GM21576 (cell line): ENCODE measurements around the gene ABCF3.

Experiments used
- ATAC-seq: cut with Tn5 transposase; IDR thresholded peaks from one replicate; pipeline ENCODE4 v1.9.1; 2021; ENCODE audit warnings: mild to moderate bottlenecking, moderate library complexity; ENCODE audit not compliant: unreplicated experiment

ABCF3 gene

DNA sequence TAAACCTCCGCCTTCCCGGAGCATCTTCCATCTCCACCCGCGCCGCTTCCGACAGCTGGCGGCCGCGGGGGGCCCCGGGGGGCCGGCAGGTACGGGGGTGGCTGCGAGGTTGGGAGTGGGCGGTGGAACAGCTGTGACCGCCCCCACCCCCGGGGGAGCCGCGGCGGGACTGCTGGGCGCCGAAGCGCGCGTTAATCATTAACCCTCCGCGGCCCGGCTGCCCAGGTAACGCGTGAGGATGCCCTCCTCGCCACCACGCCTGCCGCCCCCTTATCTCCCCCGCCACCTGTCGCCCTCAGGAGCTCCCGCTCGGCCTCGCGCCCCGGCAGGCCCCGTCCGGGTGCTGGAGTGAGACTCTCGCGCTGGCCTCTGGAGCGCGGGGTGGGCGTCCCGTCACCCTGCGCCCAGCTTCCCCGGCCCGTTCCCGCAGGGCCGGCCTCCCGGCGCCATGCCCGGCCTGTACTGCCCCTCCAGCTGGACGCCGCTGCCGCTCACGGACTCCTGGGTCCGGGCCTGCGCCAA is 44.1 kb downstream of the ABCF3 start:
- no peak for ATAC-seq

DNA sequence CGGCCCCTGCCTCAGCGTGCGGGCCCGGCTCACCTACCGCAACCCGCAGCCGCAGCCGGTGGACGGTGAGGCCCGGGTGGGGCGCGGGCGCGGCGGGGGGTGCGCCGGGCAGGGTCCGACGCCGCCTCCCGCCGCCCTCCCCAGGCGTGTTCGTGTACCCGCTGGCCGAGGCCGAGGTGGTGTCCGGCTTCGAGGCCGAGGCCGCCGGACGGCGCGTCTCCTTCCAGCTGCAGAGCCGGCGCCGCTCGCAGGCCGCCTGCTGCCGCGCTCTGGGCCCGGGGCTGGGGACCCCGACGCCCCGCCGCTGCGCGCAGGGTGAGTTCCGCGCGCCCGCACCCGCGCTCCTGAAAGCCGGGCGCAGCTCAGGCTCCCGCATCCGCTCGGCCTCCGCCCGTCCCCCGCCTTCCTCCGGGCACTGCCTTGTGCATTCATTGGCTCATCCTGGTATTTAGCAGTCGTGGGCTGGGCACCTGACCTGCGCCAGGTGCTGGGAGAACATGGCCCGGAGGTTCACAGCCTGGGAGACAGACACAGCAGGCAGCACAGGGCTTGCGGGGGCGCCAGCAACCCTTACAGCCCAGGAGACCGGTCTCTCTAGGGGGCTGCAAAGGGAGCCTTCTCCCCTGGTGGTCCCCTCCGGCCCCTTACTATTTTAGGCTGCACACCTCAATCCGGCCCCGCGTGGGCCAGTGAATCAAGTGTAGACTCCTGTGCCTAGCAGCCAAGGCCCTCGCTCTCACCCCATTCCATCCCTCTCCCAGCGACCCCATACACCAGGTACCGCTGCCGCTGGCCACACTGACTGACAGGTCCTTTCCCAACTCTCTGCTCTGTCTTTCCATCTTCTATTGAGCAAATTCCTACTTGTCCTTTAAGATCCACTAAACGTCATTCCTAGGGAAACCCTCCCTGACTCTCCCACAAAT is 44.9 kb downstream of the ABCF3 start:
- no peak for ATAC-seq

DNA sequence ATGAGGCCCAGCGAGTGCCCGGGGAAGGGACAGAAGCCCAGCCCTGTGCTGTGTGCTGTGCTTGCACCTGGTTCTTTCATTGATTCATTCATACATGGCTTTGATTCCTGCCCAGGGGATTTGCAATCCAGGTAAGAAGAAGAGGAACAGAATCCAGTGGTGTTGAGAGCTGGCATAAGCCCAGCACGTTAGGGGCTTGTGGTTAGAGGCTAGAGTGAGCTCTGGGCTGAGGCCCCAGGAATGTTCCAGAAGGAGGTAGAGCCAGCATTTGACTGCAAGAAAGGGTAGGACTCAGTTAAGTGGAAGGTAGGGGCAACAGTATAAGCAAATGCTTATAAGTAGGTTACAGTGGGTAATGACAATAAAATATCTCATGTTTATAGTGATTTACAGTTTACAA is 45.7 kb downstream of the ABCF3 start:
- ATAC-seq = no peak

DNA sequence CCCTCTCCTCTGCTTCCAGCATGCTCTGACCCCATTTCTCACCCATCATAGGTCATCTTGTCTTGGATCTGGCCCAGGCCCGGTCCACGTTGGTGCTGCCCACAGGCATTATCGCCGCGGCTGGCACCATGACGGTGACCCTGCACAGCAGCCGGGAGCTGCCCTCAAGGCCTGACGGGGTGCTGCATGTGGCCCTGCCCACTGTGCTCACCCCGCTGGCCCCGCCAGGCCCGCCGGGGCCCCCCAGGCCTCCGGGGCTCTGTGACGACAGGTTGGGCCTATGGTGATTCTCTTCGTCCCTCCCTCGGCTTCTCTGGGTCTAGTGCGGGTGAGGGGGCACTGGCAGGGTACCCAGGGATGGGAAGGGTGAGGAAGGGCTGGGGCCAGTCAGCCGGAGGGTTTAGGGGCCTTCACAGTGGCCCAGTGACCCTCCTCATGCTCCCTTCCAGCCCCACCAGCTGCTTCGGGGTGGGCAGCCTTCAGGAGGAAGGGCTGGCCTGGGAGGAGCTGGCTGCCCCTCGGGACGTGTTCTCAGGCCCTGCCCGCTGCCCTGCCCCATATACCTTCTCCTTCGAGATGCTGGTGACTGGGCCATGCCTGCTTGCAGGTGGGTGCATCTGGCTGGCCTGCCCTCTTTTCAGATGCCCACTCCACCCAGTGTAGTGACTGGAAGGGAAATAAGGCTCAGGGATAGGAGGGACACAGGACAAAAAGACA is 47.3 kb downstream of the ABCF3 start:
- no peak for ATAC-seq

DNA sequence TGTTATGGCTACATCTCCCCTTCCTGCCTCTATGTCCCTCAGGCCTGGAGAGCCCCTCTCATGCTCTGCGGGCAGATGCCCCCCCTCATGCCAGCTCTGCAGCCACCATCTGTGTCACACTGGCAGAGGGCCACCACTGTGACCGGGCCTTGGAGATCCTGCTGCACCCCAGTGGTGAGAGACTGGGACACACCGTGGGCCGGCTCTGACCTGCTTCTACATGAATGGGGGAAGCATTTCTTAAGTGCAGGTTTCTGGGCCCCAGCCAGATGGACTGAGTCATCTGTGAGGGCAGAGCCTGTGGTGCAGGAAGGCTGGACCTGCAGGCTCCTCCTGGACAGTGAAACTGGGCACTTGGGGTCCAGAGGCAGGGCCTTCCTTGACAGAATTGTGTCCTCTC is 48.2 kb downstream of the ABCF3 start:
- no peak for ATAC-seq

DNA sequence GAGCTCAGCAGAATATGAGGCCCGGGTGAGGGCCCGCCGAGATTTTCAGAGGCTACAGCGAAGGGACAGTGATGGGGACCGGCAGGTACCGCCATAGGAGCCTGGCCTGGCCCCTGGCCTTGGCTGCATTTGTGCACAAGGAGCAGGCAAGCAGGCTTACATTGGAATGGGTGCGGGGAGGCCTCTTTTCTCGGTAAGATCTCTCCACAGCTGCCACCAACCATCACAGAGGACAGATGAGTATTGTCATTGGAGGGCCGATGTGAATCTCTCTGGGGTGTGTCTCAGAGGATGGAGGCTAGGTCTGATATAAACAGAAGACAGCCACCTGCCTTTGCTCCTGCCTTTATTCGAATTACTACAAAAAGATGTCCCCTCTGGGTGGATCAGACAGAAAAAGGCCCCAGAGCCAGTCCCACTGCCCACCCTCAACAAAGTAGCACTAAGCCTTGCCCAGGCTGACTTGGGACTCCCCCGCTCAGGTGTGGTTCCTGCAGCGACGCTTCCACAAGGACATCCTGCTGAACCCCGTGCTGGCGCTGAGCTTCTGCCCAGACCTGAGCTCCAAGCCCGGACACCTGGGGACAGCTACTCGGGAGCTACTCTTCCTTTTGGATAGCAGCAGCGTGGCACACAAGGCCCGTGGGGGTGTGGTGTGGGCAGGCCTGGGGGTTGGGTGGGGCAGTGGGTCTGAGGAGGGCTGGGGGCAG is 48.8 kb downstream of the ABCF3 start:
- ATAC-seq = no peak

DNA sequence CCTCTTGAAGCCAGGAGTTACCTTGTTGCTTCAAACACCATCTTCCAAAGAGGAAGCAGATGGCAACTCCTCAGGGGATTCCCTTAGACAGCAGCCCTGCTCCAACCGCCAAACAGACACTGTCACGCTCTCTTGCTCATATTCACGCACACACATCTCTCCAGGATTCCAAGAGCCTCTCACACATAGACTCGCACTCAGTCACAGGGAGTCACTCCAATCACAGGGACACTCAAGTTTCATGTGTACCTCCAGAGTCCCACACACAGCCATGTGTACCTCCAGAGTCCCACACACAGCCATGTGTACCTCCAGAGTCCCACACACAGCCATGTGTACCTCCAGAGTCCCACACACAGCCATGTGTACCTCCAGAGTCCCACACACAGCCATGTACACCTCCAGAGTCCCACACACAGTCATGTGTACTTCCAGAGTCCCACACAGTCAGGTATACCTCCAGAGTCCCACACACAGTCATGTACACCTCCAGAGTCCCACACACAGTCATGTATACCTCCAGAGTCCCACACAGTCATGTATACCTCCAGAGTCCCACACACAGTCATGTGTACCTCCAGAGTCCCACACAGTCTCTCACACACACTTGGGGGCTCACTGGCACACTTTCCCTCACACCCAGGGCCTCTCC is 49.5 kb downstream of the ABCF3 start:
- ATAC-seq = no peak

DNA sequence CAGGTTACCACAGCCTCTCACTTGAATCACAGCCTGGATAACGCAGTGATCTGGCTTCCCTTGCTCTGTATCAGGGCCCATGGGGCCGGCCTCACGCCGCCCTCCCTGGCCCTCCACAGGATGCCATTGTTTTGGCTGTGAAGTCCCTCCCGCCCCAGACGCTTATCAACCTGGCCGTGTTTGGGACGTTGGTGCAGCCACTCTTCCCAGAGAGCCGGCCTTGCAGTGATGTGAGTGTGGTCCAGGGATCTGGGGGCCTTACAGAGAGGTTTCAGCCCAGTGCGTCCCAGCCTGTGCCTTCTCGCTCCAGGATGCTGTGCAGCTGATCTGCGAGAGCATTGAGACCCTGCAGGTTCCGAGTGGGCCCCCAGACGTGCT is 50.0 kb downstream of the ABCF3 start:
- ATAC-seq = no peak

DNA sequence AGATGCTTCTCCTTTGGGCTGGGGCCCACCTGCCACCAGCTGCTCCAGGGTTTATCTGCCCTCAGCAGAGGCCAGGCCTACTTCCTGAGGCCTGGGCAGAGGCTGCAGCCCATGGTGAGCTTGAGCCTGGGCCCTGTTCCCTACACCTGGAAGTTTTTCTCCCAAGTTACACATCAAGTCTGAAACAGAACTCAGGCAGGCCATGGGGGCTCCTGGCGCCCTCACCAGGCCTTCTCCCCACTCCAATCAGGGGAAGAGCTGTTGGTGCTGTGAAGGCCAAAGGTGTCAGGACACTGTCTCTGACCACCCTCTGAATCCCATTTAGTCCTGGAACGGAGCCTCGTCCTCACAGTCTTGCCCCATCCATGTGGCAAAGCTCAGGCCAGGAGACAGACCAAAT is 50.6 kb downstream of the ABCF3 start:
- no peak for ATAC-seq

DNA sequence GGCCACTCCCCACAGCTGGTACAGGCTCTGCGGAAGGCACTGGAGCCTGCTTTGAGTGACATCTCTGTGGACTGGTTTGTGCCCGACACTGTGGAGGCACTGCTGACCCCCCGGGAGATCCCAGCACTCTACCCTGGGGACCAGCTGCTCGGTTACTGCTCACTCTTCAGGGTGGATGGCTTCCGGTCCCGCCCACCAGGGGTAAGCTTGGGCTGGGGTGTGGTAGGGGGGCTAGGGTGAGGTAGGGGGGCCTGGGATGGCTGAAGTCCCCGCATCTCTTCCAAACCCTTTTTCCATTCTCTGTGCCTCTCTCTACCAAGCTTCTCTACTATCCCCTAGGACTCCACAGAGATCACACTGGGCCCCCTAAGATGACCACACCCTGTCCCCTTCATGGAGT is 51.2 kb downstream of the ABCF3 start:
- ATAC-seq = no peak

DNA sequence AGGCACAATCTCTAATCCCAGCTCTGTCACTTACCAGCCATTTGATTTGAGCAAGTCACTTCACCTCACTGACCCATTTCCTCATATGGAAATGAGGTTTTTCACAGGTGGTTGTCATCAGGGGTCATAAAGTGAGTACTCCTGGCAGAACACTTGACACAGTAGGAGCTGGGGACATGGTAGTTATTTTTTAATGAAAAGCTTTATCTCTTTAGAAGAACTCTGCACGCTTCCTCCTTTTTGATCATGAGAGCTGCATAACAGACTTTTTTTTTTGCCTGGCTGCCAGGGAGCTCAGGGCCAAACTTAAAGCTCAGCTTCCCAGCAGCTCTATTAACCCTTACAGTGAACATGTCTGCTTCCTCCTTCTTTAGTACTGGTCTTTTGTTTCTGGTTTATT is 51.8 kb downstream of the ABCF3 start:
- ATAC-seq = no peak

DNA sequence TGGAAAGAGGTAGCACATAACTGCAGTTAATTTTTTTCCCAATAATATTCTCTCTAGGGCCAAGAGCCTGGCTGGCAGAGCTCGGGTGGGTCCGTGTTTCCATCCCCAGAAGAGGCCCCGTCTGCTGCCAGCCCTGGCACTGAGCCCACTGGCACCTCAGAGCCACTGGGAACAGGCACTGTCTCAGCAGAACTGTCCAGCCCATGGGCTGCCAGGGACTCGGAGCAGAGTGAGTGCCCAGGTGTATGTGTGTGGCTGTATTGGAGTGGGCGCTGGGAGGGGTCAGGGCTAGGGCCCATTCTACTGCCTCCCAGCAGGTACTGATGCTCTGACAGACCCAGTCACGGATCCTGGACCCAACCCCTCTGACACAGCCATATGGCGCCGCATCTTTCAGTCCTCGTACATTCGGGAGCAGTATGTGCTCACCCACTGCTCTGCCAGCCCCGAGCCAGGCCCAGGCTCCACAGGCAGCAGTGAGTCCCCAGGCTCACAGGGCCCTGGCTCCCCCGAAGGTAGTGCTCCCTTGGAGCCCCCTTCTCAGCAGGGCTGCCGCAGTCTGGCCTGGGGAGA is 52.3 kb downstream of the ABCF3 start:
- no peak for ATAC-seq

DNA sequence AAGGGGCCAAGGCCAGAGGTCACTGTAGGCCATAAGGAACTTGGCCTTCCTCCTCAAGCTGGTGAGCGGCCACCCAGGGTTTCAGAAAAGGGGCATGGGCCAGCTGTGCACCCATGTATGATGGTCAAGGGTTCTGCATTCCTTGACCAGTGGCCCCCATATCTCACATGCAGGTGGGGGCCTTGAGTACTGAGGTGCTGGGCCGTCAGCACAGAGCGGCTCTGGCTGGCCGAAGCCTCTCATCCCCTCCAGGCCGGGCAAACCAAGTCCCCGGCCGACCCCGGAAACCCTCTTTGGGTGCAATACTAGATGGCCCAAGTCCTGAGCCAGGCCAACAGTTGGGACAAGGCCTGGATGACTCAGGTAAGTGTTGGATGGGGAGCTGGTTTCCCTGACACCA is 53.2 kb downstream of the ABCF3 start:
- no peak for ATAC-seq

DNA sequence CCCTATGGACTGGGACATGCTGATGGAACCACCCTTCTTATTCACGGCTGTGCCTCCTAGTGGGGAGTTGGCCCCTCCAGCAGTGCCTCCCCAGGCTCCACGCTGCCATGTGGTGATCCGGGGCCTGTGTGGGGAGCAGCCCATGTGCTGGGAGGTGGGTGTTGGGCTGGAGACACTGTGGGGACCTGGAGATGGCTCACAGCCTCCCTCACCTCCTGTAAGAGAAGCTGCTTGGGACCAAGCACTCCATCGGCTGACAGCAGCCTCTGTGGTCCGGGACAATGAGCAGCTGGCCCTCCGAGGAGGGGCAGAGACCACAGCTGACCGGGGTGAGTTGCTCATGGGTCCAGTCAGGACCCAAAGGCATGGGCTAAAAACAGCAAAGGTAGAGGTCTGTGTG is 53.7 kb downstream of the ABCF3 start:
- ATAC-seq = no peak

DNA sequence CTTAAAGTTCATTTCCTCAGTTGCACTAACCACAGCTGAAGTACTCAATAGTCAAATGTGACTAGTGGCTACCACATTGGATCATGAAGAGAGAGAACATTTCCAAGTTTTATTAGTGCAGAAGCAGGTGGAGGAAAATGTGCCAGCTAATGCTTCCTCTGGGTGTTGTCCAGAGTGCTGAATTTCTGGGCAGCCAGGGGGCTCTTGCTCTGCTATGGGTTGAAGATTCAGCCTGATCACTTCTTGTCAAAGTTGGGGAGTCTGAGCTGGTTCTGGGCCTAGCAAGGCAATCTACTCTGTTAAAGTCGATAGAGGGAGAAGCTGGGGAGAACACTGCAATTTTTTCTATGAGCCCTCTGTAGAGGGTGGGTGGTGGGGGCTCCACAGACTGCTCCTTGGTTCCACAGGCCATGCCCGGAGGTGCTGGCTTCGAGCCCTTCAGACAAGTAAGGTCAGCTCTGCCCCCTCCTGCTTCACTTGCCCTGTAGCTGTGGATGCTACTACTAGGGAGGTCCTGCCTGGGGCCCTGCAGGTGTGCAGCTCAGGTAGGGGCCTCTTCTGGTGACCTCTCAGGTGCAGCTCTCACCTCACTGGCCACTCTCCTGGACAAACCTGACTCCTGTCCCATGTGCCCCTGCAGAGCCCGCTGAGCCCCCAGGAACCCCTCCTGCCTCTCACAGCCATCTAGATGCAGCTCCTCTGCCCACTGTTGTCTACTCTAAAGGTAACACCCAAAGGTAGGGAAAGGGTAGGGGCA is 54.6 kb downstream of the ABCF3 start:
- no peak for ATAC-seq

DNA sequence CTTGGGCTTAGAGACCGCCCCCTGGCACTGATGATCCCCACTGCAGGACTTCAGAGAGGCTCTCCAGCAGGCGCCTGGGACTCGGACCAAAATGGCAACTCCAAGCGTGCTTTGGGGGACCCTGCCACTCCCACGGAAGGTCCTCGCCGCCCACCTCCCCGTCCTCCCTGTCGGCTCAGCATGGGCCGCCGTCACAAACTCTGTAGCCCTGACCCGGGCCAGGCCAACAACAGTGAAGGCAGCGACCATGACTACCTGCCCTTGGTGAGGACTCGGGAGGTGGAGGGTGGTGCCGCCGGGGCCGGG is 55.1 kb downstream of the ABCF3 start:
- no peak for ATAC-seq

DNA sequence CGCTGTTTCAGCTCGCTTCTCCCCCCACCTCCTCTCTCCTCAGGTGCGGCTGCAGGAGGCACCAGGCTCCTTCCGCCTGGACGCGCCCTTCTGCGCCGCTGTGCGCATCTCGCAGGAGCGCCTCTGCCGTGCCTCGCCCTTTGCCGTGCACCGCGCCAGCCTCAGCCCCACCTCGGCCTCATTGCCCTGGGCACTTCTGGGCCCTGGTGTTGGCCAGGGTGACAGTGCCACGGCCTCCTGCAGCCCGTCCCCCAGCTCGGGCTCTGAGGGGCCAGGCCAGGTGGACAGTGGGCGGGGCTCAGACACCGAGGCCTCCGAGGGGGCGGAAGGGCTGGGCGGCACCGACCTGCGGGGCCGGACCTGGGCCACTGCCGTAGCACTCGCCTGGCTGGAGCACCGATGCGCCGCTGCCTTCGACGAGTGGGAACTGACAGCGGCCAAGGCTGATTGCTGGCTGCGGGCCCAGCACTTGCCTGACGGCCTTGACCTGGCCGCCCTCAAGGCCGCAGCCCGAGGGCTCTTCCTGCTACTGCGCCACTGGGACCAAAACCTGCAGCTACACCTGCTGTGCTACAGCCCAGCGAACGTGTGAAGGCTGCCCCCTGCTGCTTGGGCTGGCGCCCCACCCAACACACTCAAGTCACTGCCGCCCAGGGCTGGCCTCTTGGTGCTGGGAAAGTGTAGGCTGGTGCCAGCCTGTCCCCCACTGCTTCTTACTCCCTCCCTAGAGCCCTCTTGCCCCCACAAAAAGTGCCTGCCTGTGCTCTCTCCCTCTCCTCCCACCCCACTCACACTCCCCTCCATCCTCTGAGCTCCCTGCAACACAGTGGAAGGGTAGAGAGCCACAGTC is 55.7 kb downstream of the ABCF3 start:
- no peak for ATAC-seq

DNA sequence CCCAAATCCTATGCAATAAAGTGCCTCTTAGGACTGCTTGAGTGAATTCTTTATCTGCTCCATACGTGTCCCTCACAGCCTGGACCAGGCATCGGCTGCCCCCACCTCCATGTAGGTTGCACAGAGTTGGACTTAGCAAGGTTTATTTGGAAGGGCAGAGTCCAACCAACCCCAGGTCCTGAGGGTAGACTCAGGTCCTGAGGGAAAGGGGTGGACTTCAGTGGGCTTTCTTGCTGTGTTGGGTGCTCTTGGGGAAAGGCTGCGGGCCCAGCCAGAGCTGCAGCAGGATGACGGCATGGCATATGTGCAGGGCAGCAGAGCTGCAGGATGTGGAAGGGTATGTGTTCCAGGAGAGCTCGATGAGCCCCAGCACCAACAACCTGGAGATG is 56.3 kb downstream of the ABCF3 start:
- no peak for ATAC-seq
